HS-27A (cell line): ENCODE data around the gene HECW1.
"Not testable (repeated sequence)": the region's sequence is repeated elsewhere in the genome, so short reads cannot be mapped to it uniquely, and the experiment has no call there.

Experiments
- DNase-seq: peaks from one replicate; pipeline ENCODE4 v3.0.0-alpha.2; 2012; ENCODE audit warnings: low read depth, missing footprints

The HECW1 gene

DNA sequence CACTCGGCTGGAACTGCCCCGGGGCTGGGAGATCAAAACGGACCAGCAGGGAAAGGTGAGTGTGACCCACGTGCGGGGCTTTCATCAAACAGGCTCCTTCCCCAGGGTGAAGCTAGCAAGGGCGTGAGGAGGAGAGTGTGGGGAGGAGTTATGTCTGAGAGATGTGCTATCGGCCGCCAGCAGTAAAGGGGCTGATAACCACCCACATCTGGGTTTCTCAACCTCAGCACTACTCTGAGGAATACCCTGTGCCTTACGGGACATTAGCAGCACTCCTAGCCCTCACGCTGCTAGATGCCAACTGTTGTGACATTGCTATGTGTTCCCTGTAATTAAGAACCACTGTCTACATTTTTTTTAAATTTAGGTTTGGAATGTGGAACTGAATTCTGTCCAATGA lies 356.6 kb downstream of the HECW1 start:
- no peak for DNase-seq

DNA sequence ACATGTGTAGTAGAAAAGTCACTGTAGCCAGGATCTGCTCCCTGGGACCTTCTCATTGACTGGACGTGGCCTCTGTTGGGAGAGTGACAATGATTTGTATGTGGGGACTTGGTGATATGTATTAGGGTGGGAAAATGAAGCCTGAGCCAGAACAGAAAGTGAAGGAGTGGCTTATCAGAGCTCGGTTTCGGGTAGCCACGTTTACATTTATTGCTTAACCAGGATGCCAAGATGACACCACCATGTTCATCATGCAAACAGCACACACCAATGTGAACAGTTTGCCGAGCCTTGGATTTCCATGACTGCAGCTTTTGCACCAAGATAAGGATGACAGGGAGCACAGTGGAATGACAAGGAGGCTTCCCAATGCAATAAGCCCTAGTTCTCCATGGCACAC lies 357.7 kb downstream of the HECW1 start:
- no peak for DNase-seq

DNA sequence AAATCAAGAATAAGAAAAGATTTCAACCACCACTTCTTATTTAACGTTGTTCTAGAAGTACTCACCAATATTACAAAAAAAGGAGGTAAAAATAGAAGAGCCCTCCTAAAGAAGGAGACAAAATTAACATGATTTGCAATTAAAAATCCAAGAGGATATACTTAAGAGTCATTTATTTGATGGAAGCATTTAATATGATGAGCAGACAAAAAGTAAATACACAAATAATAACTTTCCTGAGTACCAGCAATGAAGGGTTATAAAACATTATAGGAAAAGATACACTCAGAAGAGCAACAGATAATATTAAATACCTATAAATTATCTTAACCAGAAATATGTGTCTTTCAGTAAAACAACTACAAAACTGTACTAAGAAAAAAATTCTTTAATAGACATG lies 363.5 kb downstream of the HECW1 start:
- DNase-seq, result no peak

DNA sequence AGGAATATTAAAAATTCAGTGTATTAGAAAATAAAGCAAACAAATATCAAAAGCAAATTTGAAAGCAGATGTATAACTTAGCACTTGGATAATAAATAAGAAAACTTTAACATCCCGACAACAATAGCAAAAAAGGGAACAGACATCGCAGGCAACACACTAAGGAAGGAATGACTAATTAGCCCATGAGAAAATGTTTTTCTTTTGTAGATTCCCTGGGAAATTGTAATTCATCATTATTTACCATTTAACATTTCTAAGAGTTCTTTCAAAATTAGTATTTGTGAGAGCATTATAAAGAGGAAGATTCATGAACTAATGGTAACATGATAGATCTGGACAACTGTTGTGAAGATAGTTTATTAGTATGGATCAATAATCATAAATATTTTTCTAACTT lies 364.4 kb downstream of the HECW1 start:
- no peak for DNase-seq

DNA sequence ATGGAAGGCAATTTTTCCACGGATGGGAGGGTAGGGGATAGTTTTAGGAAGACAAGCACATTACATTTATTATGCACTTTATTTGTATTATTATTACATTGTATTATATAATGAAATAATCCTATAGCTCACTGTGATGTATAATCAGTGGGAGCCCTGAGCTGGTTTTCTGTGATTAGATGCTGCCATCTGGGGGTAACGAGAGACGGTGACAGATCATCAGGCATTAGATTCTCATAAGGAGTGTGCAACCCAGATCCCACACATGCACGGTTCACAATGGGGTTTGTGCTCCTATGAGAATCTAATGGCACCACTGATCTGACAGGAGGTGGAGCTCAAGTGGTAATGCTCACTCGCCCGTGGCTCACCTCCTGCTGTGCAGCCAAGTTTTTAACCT lies 366.6 kb downstream of the HECW1 start:
- no peak for DNase-seq

DNA sequence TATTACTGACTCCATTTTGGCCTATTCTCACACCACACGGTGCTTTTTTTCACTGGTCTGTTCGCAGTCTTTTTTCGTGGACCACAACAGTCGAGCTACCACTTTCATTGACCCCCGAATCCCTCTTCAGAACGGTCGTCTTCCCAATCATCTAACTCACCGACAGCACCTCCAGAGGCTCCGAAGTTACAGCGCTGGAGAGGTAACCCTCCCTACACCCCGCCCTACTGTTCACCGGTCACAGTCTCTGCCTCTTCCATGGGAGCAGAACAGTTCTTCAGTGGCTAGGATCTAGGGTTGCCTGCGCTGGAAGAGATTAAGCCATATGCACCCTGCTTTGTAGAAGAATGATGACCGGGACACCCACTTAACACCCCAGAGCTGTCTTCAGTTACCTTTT lies 367.1 kb downstream of the HECW1 start:
- DNase-seq, result no peak

DNA sequence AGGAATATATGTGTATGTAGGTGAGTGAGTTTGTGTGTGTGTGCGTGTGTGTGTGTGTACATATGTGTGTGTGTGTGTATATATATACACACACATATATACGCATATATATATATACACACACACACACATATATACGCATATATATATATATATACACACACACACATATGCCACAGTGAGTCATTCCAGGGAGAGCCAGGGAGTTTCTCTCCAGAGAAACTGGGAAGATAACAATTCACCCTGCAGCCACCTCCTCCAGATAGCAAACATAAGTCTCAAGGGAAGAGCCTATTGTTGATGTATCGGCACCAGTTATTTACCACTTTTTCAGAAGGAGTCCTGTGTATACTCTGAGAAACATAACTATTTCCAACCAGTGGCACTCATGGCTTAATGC lies 368.1 kb downstream of the HECW1 start:
- no peak for DNase-seq

DNA sequence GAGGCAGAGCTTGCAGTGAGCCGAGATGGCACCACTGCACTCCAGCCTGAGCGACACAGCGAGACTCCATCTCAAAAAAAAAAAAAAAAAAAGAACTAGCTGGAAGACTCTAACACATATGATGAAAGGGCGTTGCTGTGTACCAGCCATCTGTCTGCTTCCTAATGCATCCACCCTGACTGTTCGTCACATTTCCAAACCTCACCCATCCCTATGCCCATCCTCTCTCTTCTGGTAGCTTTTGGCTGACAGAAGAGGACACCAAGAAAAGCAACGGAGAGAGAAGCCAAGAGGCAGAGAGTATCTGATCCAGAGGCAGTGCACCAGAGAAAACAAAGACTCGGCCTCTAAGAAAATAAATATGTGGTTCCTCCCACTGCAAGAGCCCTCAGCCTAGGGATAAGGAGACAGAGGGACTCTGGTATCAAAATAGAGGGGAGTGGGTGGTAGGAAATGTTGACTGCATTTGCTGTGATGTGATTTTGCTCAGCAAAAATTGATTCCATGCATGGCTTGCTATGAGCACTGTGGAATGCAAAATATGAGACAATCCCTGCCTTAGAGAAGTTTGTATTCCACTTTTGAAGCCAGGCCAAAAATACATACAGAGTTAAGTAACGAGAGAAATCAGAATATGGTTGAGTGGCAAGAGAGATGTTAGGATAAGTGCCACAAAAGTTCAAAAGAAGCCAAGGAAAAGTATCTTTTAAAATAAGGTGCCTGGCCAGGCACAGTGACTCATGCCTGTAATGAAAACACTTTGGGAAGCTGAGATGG lies 369.6 kb downstream of the HECW1 start:
- DNase-seq, result peak; percentile 11

DNA sequence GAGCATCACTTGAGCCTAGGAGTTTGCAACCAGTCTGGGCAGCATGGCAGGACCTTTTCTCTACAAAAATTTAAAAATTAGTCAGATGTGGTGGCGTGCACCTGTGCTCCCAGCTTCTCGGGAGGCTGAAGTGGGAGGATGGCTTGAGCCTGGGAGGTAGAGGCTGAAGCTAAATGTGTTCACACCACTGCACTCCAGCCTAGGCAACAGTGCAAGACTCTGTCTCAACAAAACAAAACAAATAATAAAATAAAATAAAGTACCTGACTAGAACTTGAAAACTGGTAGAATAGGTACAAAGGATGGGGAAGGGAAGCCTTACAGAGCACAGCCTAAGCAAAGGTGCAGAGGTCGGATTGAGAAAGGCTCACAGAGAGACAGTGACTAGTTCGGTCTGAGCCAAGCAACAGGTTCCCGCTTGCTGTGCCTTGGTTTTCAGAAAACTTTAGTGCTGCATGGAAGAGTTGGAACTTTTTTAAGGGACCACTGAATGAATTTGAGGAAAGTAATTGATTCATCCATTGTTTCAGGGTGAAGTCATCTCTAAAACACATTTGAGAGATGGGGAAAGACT lies 370.3 kb downstream of the HECW1 start:
- no peak for DNase-seq

DNA sequence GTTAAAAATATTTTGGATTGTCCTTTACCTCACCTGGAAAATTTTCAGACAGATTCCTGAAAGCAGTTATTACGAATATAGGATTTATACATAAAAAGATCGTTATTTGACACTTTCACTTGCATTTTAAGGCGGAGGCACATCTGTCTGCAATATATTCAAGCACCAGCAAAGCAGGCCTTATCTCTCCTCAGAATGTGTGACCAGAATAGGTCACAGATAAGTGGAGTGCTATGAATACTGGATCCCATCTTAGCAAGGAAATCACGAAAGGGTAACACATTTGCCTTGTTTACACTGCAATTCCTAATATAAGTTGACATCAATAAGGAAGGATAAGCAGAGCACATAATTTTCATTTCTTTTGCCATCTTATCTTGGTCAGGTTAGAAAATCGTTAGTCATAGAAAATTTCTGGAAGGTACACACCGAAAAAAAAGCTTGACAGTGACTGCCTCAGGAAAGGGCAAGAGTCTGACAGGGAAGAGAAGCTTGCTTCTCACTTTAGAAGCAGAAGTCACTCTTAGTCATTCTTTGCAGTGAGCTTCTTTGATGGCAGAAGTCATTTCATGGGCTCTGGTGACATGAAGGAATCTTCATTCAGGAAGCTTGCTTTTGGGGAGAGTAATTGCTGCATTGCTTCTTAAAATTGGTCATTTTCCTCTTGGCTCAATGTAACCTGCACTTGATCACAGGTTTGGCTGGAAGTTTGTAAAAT lies 372.4 kb downstream of the HECW1 start:
- DNase-seq, result no peak

DNA sequence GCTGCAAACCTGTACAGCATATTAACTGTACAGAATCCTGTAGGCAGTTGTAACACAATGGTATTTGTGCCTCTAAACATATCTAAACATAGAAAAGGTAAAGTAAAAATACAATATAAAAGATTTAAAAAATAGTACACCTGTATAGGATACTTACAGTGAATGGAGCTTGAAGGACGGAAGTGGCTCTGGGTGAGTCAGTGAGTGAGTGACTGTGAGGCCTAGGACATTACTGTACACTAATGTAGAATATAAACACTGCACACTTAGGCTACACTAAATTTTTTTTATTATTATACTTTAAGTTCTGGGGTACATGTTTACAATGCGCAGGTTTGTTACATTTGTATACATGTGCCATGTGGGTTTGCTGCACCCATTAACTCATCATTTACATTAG lies 373.1 kb downstream of the HECW1 start:
- DNase-seq, result no peak

DNA sequence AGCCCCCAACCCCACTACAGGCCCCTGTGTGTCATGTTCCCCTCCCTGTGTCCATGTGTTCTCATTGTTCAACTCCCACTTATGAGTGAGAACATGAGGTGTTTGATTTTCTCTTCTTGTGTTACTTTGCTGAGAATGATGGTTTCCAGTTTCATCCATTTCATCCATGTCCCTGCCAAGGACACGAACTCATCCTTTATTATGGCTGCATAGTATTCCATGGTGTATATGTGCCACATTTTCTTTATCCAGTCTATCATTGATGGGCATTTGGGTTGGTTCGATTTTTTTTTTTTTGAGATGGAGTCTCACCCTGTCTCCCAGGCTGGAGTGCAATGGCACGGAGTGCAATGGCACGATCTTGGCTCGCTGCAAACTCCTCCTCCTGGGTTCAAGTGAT lies 373.6 kb downstream of the HECW1 start:
- not testable (repeated sequence) for DNase-seq

DNA sequence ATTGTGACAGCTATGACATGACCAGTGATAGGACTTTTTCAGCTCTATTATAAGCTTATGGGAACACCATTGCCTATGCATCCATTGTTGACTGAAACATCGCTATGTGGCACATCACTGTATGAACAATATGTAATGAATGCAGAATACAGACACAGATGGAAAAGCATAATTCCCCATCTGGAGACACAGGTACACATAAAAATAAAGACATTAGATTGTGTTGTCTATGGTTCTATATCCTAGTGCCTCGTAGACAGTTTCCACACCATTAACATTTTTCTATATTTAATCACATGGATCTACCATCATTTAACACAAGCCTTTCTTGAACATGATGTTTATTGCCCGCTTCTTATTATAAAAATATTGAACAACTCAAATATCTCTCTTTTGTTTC lies 374.2 kb downstream of the HECW1 start:
- DNase-seq, result no peak

DNA sequence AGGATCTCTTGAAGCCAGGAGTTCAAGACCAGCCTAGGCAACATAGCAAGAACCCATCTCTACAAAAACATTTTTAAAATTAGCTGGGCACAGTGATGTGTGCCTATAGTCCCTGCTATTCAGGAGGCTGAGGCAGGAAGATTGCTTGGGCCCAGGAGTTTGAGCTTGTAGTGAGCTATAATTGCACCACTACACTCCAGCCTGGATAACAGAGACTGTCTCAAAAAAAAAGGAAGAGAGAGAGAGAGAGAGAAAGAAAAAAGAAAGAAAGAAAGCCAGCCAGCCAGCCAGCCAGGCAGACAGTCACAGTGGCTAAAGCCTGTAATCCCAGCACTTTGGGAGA lies 375.3 kb downstream of the HECW1 start:
- no peak for DNase-seq

DNA sequence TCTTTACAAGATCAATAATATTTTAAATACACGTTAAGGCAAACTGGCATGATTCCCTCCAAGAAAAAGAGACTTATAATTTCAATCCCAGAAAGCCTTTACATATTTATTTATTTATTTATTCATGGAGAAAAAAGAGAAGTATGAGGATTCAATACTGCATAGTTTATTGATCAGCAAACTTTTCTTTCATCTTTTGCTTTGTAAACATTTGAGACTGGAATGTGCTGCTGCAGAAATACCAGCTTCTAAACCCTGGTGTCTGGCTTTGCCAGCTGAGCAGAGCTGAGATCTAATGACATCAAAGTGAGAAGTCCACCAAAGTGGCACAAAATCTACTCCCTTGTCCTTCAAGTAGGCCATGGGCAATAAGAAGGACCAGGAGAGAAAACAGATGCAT lies 376.8 kb downstream of the HECW1 start:
- no peak for DNase-seq

DNA sequence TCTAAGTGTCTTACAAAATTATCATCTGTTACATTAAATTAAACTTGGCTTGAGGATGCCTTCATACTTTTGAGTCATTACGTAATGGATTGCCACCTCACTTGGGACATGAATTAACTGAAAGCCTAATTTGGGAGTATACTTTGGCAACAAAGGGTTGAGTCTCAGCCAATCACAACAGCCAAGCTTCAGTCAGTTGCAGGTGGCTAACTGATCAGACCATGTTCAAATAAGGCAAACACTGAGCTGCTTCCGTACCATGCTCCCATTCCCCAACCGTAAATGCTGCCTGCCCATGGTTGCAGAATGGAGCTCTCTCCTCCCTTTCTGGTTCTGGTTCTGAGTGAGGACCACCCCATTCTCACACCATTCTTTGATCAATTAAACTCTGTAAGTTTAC lies 377.6 kb downstream of the HECW1 start:
- no peak for DNase-seq

DNA sequence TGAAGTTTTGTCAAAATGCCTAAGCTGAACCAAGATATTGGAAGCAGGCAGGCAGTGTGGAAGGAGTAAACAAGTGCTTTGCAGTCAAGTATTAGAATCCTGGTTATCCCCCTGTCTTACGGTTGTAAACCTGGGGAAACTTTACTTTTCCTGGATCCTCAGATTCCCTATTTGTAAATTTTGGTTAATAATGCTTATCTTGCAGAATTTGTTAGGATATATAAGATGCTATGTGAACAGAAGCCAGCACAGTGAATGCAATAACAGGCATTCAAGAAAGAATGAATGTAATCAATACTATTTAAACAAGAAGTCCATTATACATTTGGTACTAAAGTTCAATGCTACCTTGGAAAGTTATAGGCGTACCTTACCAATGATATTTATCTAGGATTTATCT lies 378.7 kb downstream of the HECW1 start:
- DNase-seq, result no peak

DNA sequence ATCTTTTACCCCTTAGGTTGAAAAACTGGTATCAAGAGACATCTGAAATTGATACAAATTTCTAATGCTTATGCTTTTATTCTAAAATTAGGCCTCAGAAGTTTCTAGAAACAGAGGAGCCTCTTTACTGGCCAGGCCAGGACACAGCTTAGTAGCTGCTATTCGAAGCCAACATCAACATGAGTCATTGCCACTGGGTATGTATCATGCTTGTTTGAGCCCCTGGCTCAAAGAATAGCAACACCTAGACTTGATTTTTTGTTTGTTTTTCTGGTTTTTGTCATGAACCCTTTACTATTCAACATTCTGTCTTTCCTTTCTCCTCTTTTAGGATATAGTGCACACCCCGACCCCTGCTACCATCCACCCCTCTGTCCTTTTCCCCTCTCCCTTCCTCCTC lies 379.5 kb downstream of the HECW1 start:
- DNase-seq, result peak; percentile 12

DNA sequence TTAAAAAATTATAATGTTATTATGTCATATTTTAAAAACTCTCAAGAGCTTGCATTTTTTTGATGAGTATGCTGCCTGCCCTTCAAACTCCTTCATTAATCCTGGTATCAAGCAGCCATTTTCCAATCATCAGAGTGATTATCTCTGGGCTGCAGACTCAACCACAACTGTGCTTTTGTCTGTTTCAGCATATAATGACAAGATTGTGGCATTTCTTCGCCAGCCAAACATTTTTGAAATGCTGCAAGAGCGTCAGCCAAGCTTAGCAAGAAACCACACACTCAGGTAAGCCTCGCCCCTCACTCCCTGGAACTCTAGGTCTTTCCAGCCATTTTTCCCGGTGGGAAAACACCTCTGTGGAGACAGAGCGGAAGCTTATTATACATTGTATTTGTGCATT lies 380.4 kb downstream of the HECW1 start:
- no peak for DNase-seq

DNA sequence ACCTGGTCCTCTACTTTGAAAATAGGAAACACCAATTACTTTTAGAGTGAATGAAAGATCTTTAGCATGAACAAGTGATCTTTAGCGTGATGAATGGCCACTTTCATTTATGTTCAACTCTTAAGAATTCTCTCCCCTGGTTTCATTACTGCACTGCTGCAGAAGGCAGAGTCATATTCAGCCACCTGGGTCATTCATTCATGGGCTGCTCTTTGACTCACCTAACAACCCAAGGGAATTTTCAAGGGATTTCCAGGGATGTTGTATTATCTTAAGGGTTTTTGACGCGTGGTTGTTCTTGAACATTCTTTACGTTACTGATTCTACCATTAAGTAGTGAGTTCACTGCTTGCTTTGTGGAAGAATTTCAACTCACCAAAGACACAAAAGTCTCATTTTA lies 383.1 kb downstream of the HECW1 start:
- DNase-seq, result no peak

DNA sequence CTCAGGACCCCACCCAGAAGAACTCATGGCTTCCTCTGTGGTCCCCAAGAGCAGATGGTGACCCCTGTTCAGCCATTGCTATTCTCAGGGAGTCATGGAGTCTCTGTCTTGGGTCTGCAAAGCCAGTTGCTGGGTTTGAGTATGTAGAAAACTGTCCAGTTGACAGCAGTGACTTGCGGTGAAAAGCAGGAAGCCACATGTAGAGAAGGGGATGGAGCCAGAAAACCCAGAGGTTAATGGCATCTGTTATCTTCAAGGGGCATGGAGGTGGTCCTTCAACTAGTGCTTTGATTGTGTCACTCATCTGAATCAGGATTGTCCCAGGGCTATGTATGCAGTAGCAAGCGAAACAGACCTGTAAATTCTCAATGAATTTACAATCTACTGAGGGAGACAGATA lies 384.1 kb downstream of the HECW1 start:
- DNase-seq, result no peak

DNA sequence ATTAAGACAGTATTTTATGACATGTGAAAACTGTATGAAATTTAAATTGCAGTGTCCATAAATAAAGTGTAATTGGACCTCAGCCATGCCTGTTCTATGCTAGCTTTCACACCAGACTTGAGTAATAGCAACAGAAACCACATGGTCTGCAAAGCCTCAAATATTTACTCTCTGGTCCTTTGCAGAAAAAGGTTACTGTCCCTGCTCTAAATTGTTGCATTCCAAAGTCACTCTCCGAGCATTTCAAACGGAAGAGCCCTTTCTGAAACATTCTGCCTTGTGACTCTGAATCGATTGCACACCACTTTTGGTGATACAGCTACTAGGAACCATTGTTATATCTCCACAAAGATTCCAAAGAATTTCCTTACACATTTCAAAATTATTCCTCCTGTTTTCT lies 389.4 kb downstream of the HECW1 start:
- peak; percentile 14 for DNase-seq

DNA sequence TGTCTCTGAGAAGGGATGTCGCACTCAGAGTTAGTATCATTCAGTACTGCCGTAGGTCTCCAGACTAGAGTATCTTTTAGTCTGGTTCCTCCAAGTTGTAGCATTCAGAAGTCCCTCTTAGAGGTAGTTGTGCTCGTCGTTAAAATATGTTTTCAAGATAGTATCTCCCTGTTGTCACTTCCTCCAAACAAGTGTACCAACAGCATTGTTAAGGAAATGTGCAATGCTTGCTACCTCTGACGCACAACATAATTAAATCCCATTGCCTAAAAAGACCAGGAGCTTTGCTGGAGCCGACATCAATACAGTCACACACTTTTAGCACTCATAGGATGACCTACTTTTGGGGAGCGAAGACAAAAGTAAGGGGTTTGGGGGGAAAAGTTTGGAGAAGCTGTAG lies 390.5 kb downstream of the HECW1 start:
- DNase-seq, result no peak

DNA sequence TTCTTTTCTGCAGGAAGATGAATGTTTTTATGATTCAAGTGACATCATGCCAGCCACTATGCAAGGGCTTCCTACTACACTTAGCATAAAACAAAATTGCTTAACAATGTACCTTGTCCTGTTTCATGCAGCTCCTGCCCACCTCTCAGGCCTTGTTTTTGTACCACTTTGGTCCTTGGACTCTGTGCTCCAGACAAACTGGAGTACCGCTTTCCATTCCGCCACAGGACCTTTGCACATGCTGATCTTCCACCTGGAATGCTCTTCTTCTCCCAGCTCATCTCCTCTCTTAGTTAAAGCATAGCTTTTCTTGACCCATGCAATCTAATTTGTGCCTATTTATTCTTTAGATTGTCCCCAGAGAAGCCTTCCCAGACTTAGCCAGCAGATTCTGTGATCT lies 393.0 kb downstream of the HECW1 start:
- no peak for DNase-seq
